ENCODE measurements around the gene NUBP1. TPM values are rescaled to one million over a fixed set of nuclear protein-coding genes. Genes with fewer than 3 reads are reported as not detected.

The NUBP1 gene
- polyA plus RNA-seq, 2 of the 4 experiments (the other 2 are of a cell fraction): 34.1 to 49.9 TPM

DNA sequence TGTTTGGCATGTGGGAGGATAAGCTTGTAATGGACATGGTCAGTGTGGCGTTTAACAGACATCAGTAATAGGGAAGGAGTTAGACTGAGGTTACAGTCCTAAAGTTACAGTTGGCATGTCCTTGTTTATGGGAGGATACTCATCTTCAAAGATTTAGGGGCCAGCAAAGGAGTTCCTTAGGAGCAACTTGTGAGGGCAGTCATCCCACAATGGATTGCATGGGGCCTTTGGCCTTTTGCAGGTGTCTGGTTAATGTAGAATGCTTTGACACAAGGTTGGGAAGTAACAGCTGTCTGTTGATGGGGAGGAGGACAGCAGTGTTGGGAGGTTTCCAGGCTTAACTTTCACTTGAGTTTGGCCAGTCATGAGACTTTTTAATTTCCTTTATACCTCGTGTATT, 2.2 kb downstream of the NUBP1 start:
- ChIA-PET POLR2A (no interaction called here), CTCF (interaction anchor here (0.7 to 1.8 kb wide), 2 partner anchors 8 to 787 kb away, joined by 3 to 6 read pairs; no protein-coding TSS in a partner anchor)
- Histone ChIP-seq H3K4me1 (peaks cover 12% of the 10 kb centered on the region; the same call in 1 of the 3 replicates), H3K27ac (no peak overlapping the region), H3K9me3 (no peaks in the 10 kb centered on the region), H3K4me3 (no peak overlapping the region), H3K4me2 (no peak overlapping the region)
- DNase-seq (ENCODE audit: low read depth in 1 of 2, low spot score in 1 of 2): no peak
- no peak for ATAC-seq
- WGBS (ENCODE audit: missing lambda C conversion rate): 93% methylated on average over 2 of the region's 2 CpGs
- TF ChIP-seq HES2 (IDR thresholded peaks at IDR 0.05): no peak
- no peak for TF ChIP-seq FOXS1 (CRISPR knock-in tag; IDR thresholded peaks at IDR 0.05)
- FAIRE-seq: no peak

DNA sequence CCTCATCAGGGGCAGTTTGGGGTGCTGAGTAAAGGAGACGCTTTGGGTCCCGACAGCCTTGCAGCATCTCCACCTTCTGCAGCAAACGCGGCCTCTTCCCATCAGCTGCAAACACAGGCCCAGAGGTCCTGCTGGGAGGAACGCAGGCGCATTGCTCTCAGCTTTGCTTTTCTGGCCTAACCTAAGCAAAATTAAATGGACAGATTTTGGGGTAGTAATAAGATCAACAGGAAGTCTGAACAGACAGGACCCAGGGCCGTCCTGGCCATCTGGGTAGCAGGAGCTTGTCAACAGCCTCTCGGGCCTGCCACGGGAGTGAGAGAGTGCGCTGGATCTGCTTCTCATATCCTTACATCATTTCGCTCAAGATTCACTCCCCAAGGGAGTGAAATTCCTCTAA, 7.2 kb downstream of the NUBP1 start:
- no peak for DNase-seq (ENCODE audit: low read depth in 1 of 2, low spot score in 1 of 2)
- ChIA-PET POLR2A (no interaction called here), CTCF (interaction anchor here (1.3 kb wide), 1 partner anchor 168 kb away, joined by 3 read pairs; no protein-coding TSS in a partner anchor)
- no peak overlapping the region for H3K4me2 ChIP-seq
- no peaks in the 10 kb centered on the region for H3K9me3 ChIP-seq
- H3K4me1 ChIP-seq: peaks cover 8% of the 10 kb centered on the region; the same call in 1 of the 3 replicates
- 92% methylated on average over 11 of the region's 11 CpGs for WGBS (ENCODE audit: missing lambda C conversion rate)
- H3K4me3 ChIP-seq: no peak overlapping the region
- no peak for ATAC-seq
- no peak overlapping the region for H3K27ac ChIP-seq
- TF ChIP-seq ESRRA (IDR thresholded peaks at IDR 0.05; ENCODE audit: borderline replicate concordance, low read length) (no peak), CBX8 (IDR thresholded peaks at IDR 0.05) (no peak), ZFP36 (IDR thresholded peaks at IDR 0.05; ENCODE audit: borderline replicate concordance, partially characterized antibody) (no peak), KDM1A (IDR thresholded peaks at IDR 0.05; ENCODE audit: low read depth) (no peak), KDM5A (IDR thresholded peaks at IDR 0.05) (no peak), MAFK (IDR thresholded peaks at IDR 0.05; ENCODE audit: partially characterized antibody) (no peak), CHD4 (IDR thresholded peaks at IDR 0.05; ENCODE audit: borderline replicate concordance) (no peak), ATOH8 (CRISPR knock-in tag; IDR thresholded peaks at IDR 0.05; ENCODE audit: low read depth) (no peak)
- TF ChIP-seq, protein P1, sequence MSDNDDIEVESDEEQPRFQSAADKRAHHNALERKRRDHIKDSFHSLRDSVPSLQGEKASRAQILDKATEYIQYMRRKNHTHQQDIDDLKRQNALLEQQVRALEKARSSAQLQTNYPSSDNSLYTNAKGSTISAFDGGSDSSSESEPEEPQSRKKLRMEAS (IDR thresholded peaks at IDR 0.05): no peak
- TF ChIP-seq, protein P2, sequence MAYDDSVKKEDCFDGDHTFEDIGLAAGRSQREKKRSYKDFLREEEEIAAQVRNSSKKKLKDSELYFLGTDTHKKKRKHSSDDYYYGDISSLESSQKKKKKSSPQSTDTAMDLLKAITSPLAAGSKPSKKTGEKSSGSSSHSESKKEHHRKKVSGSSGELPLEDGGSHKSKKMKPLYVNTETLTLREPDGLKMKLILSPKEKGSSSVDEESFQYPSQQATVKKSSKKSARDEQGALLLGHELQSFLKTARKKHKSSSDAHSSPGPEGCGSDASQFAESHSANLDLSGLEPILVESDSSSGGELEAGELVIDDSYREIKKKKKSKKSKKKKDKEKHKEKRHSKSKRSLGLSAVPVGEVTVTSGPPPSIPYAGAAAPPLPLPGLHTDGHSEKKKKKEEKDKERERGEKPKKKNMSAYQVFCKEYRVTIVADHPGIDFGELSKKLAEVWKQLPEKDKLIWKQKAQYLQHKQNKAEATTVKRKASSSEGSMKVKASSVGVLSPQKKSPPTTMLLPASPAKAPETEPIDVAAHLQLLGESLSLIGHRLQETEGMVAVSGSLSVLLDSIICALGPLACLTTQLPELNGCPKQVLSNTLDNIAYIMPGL (CRISPR knock-in tag; IDR thresholded peaks at IDR 0.05; ENCODE audit: borderline replicate concordance): no peak
- TF ChIP-seq, protein P3, sequence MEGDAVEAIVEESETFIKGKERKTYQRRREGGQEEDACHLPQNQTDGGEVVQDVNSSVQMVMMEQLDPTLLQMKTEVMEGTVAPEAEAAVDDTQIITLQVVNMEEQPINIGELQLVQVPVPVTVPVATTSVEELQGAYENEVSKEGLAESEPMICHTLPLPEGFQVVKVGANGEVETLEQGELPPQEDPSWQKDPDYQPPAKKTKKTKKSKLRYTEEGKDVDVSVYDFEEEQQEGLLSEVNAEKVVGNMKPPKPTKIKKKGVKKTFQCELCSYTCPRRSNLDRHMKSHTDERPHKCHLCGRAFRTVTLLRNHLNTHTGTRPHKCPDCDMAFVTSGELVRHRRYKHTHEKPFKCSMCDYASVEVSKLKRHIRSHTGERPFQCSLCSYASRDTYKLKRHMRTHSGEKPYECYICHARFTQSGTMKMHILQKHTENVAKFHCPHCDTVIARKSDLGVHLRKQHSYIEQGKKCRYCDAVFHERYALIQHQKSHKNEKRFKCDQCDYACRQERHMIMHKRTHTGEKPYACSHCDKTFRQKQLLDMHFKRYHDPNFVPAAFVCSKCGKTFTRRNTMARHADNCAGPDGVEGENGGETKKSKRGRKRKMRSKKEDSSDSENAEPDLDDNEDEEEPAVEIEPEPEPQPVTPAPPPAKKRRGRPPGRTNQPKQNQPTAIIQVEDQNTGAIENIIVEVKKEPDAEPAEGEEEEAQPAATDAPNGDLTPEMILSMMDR (IDR thresholded peaks at IDR 0.05): no peak
- FAIRE-seq: no peak

DNA sequence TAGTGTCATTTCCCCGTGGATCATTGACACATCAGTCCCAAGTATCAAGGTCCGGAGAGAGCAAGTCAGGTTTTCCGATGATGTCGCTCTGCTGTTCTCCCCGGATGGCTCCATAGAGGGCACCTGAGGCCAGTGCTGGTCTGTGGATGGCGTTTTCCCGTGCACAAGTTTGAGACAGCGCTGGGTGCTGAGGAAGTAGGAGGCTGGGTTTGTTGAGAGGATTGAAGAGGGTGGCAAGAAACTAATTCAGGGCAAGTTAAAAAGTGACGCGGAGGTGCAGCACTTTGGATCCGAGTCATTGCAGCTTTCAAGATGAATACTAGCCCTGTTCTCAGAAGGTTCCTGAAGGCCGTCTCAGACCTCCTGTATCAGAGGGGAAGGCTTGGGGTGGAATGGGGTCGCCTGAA, 7.7 kb downstream of the NUBP1 start:
- FAIRE-seq (no peak), DNase-seq (ENCODE audit: low read depth in 1 of 2, low spot score in 1 of 2) (no peak), ATAC-seq (peak in 1 of 2 experiments; percentile 43; a peak in 2 of 6 replicates)
- no peak overlapping the region for H3K4me2 ChIP-seq
- no peak overlapping the region for H3K27ac ChIP-seq
- ChIA-PET POLR2A (no interaction called here), CTCF (interaction anchor here (1.3 kb wide), 1 partner anchor 167 kb away, joined by 3 read pairs; no protein-coding TSS in a partner anchor)
- WGBS (ENCODE audit: missing lambda C conversion rate): 82% methylated on average over 12 of the region's 13 CpGs
- no peak overlapping the region for H3K4me3 ChIP-seq
- H3K9me3 ChIP-seq: no peaks in the 10 kb centered on the region
- H3K4me1 ChIP-seq: peaks cover 8% of the 10 kb centered on the region; the same call in 1 of the 3 replicates
- TF ChIP-seq HES2 (IDR thresholded peaks at IDR 0.05): no peak
- TF ChIP-seq FOSB (CRISPR knock-in tag; IDR thresholded peaks at IDR 0.05): no peak
- no peak for TF ChIP-seq NR3C1 (IDR thresholded peaks at IDR 0.05)
- no peak for TF ChIP-seq ATOH8 (CRISPR knock-in tag; IDR thresholded peaks at IDR 0.05; ENCODE audit: low read depth)
- TF ChIP-seq EHF (CRISPR knock-in tag; IDR thresholded peaks at IDR 0.05): no peak
- TF ChIP-seq CHD2 (IDR thresholded peaks at IDR 0.05; ENCODE audit: low read length, partially characterized antibody): no peak
- TF ChIP-seq, protein P2 (CRISPR knock-in tag; IDR thresholded peaks at IDR 0.05; ENCODE audit: borderline replicate concordance): no peak
- no peak for TF ChIP-seq CBX2 (IDR thresholded peaks at IDR 0.05; ENCODE audit: borderline replicate concordance, low read depth)
- TF ChIP-seq SREBF2 (IDR thresholded peaks at IDR 0.05): no peak
- no peak for TF ChIP-seq MAZ (IDR thresholded peaks at IDR 0.05; ENCODE audit: borderline replicate concordance, low read depth, low read length)
- TF ChIP-seq ZC3H11A (IDR thresholded peaks at IDR 0.05): no peak
- TF ChIP-seq, protein P4, sequence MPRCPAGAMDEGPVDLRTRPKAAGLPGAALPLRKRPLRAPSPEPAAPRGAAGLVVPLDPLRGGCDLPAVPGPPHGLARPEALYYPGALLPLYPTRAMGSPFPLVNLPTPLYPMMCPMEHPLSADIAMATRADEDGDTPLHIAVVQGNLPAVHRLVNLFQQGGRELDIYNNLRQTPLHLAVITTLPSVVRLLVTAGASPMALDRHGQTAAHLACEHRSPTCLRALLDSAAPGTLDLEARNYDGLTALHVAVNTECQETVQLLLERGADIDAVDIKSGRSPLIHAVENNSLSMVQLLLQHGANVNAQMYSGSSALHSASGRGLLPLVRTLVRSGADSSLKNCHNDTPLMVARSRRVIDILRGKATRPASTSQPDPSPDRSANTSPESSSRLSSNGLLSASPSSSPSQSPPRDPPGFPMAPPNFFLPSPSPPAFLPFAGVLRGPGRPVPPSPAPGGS (IDR thresholded peaks at IDR 0.05): no peak

All from A549 (cell line).